GM21390 (cell line): ENCODE data around the gene CUBN.
"Not testable (repeated sequence)": the region's sequence is repeated elsewhere in the genome, so short reads cannot be mapped to it uniquely, and the experiment has no call there.

Source experiments
- ATAC-seq: cut with Tn5 transposase; IDR thresholded peaks from one replicate; pipeline ENCODE4 v1.9.1; 2021; ENCODE audit not compliant: unreplicated experiment

The CUBN gene

GRCh38 chr10:16832351-16833080 is 297.1 kb downstream of the CUBN start:
- ATAC-seq, result no peak

DNA sequence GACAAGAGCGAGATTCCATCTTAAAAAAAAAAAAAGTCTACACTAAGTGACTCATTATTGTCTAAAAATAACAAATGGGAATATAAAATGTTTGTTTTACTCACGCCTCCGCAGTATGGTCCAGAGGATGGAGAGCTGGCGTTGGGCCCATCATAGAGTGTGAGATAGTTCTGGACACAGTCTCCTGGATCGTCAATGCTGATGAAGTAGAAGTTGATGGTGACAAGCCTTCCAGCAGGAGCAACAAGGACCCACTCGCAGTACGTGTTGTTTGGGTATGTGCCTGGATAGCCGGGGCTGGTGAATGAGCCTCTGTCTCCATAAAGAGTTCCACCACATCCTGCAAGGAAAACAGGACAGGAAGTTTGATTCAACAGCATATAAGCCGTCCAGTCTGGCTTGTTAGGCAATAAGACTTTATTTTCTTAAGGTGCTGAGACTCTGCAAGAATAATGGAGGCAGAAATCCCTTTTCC is 300.9 kb downstream of the CUBN start:
- no peak for ATAC-seq

- peak; percentile 89 for ATAC-seq
Observed at GRCh38 chr10:16828114-16828568, 301.5 kb downstream of the CUBN start.

DNA sequence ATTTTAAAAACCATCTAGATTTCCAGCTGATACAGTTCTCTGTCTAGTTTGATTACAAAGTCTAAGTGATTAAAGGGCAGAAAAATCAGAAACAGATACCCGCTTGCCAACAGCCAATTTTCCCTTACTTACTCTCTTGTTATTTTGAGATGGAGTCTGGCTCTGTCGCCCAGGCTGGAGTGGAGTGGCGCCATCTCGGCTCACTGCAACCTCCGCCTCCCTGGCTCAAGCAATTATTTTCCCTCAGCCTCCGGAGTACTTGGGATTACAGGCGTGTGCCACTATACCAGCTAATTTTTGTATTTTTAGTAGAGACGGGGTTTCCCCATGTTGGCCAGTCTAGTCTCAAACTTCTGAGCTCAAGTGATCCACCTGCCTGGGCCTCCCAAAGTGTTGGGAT is 302.1 kb downstream of the CUBN start:
- ATAC-seq, result not testable (repeated sequence)

DNA sequence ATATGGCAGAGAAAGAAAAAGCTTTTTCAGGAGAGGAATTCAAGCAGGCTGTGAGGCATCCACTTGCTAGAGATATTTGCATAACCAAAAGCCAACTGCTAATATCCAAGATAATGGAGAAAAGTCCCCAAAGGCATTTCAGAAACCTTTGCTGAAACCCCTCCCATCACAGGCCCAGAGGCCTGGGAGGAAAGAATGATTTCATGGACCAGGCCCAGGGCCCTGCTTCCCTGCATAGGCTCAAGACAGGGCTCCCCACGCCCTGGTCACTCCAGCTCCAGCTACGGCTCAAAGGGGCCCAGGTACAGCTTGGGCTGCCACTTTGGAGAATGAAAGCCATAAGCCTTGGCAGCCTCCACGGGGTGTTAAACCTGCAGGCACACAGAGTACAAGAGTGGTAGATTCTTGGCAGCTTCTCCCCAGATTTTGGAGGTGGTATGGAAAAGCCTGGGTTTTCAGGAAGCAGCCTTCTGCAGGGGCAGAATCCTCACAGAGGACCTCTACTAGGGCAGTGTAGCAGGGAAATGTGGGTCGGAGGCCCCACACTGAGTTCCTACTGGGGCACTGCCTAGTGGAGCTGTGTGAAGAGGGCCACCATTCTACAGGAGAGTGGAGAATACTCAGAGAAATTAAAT is 306.8 kb downstream of the CUBN start:
- ATAC-seq, result no peak

GRCh38 chr10:16822027-16822426 is 307.6 kb downstream of the CUBN start:
- ATAC-seq, result no peak

DNA sequence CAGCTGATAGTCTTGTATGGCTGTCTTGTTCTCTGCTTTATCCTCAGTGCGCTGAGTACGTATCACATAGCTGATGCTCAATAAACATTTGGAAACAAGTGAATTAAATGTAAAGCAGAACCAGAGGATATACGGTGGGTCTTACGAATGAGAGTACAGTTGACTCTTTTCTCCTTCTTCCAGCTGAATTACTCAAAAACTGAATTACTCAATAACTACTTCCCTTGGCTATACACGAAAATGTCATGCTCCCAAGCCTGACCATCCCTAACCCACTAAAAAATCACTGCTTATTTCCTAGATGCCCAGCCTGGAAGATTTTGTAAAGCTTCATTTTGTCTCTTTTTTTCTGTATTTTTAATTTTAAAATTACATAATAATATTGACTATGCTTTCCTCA is 309.2 kb downstream of the CUBN start:
- ATAC-seq, result no peak

DNA sequence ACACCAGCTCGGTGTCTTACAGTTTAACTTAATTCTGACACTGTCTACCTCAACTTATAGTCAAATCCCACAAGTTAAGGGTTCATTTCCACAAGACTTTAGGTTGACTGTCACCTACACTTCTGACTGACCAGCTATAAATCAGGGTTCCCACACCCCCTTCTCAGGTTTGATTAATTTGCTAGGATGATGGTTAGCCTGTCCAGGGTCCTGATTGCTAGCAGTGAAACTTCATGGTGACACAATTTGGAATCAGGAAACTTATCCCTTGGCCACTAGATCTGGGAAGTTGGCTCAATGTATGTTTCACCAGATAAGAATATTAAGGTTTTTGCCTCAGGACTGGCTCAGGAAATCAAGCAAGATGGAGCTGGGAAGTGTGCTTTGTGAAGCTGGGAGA is 309.6 kb downstream of the CUBN start:
- ATAC-seq, result no peak

GRCh38 chr10:16819436-16819835 is 310.2 kb downstream of the CUBN start:
- ATAC-seq, result no peak

- no peak for ATAC-seq
Observed at GRCh38 chr10:16819026-16819425, 310.6 kb downstream of the CUBN start.

DNA sequence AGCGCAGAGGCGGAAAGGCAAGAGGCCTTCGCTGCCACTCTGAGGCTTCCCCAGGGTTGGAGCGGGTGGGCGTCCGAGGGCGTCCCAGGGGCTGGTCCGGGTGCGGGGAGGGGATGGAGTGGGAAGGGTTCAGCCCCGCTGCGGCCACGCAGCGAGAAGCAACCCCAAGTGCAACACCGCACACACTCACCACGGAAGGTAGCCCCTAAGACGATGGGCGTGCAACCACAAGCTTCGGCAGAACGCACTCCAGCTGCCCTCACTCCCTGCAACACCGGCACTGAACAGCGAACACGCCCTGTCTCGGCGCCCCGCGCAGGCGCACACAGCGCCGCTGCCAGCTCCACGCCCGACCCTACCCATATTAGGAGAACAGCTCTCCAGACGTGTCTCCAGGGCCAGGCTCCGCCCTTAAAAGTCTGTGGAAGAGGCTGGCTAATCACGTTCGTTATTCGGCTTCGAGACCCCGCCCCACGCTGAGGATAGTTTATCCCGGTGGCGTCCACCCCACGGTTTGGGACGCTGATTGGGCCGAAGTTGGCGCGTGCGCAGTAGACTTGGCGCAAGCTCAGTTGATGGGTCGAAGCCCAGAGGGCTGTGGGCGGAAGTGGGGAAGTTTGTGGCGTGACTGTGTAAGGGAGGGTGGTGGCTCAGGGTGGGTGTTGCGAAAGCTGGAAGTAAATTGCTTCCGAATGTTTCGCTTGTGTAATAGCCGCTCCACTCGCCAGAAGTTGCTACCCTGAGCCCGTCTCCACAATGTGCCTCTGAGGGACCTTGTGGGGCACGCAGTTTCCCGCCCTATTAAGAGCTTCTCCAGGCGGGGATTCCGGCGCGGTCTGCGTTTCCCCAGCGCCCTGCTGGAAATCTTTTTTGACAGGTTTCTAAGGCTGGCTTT is 312.2 kb downstream of the CUBN start, which contains the start of gene RSU1:
TSS of gene RSU1 (minus strand) at position 300 of the 895 bp plus-strand sequence. CDS start 343 bp downstream, outside the sequence.
- peak; percentile 98 for ATAC-seq

GRCh38 chr10:16816830-16817124 is 312.8 kb downstream of the CUBN start:
- ATAC-seq, result no peak

DNA sequence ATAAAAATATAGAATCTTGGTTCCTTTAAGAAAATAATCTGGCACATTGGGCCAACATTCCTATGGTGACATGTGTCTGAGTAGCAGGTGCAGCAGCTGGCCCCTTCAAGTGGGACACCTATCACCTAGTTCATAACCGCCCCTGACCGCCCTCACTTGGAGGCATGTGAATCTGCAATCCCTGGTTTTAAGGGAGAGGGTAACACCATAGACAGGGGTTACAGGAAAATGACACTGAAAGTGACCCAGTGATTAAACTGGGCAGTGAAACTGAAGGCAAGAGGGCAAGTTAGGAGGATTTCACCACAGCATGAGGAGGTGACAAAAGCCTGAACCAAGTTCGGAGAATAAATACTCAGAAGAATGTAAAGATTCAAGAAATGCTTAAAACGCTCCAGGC is 313.4 kb downstream of the CUBN start:
- ATAC-seq, result no peak

DNA sequence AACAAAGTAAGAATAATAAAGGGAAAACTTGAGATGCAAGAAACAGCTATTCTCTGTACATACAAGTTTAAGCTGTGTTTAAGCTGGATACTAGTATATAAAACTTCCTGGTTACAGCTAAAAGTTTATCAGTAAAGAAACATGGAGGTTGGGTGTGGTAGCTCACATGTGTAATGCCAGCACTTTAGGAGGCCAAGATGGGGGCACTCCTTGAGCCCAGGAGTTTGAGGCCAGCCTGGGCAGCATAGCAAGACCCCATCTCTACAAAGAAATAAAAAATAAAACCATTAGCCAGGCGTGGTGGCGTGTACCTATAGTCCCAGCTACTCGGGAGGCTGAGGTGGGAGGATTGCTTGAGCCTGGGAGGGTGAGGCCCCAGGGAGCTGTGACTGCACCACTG is 315.6 kb downstream of the CUBN start:
- ATAC-seq, result no peak

- ATAC-seq, result no peak
Observed at GRCh38 chr10:16812676-16813075, 316.9 kb downstream of the CUBN start.

DNA sequence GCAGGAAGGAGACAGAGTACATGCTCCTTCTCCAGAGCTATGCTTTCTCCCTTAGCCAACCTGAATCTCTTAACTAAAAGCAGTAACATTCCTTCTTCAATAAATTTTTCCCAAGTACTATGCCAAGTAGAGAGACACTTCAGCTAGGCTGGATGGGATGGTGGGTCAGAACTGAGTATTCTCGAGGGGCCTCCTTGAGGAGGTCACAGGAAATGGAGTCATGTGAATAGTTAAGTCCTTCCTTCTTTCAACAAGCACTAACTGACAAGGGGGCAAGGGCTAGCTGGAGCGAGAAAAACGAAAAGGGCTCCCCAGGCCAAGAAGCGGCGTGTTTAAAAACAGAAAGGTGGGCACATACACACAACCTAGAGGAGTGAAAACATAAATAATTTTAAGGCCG is 317.8 kb downstream of the CUBN start:
- ATAC-seq, result no peak

DNA sequence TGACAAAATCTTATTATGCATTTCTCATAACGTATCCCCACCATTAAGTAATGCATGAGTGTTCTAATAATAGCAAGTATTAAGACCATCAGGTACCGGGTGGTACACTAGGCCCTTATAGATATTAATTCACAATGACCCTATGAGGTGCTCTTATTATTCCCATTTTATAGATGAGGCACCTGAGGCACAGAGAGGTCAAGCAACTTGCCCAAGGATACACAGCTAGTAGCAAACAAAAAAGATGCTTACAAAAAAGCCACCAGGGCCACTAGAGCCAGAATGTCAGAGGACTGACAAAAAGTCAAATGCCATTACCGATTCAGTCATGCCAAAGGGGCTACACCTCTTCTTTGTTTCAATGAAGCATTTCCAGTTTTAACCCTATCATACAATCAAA is 318.3 kb downstream of the CUBN start:
- no peak for ATAC-seq

- peak; percentile 81 for ATAC-seq
Observed at GRCh38 chr10:16809074-16809718, 320.4 kb downstream of the CUBN start.

DNA sequence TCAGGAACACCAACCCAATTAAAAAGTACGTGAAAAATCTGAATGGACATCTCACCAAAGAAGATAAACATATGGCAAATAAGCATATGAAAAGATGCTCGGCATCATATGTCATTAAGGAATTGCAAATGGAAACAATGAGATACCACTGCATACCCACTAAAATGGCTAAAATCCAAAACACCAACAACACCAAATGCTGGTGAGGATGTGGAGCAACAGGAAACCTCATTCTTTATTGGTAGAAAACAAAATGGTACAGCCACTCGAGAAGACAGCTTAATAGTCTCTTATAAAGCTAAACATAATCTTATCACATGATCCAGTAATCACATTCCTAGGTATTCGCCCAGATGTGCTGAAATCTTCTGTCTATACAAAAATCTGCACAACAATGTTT is 325.5 kb downstream of the CUBN start:
- no peak for ATAC-seq

GRCh38 chr10:16803464-16803863 is 326.1 kb downstream of the CUBN start:
- no peak for ATAC-seq

DNA sequence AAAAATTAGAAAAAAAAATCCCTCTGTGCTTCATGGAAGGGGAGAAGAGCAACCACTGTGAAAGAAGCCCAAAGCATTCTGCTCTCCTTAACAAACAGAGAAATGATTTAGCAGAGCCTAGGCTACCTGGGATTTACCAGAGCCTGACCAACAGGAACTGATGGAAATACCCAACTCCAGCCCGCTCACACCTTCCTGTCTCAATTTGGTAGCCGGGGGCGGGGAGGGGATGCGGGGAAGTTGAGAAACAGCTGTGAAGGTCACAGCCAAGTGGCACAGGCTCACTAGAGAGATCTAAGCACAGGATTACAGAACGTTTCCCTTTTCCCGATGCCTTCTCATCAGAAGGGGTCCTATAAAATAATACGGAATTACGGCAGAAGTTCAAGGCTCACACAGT is 330.0 kb downstream of the CUBN start:
- ATAC-seq, result peak; percentile 82
